Activated T-helper 1 cell treated with anti-CD3 and anti-CD28 coated beads, Interleukin-12 subunit alpha, Interleukin-12 subunit beta, Interleukin-2, Interleukin-4 antibody, amounts not matched to agents 30 ng/mL and 10 ng/mL and 1 ng/mL, durations not matched to agents 14 hours and 24 hours and 36 hours (primary cell): ENCODE measurements around the gene NAT14. TPM values are rescaled to one million over a fixed set of nuclear protein-coding genes. Genes with fewer than 3 reads are reported as not detected.

Experiments
- DNase-seq: peaks from one replicate; pipeline ENCODE4 v3.0.0; 2021; ENCODE audit warnings: low spot score
- H3K27ac Mint-ChIP-seq: one replicate; pipeline ENCODE4 v1.8.0; 2021; ENCODE audit warnings: mild to moderate bottlenecking, mixed read lengths
- H3K27me3 Mint-ChIP-seq: one replicate; pipeline ENCODE4 v1.8.0; 2022; ENCODE audit warnings: mild to moderate bottlenecking, moderate library complexity, mixed read lengths; ENCODE audit not compliant: insufficient read depth
- H3K36me3 Mint-ChIP-seq: one replicate; pipeline ENCODE4 v1.8.0; 2021; ENCODE audit warnings: low read depth, mixed read lengths
- H3K4me1 Mint-ChIP-seq: one replicate; pipeline ENCODE4 v1.8.0; 2021; ENCODE audit warnings: low read depth, mixed read lengths
- H3K4me3 Mint-ChIP-seq: one replicate; pipeline ENCODE4 v1.8.0; 2021; ENCODE audit warnings: mild to moderate bottlenecking, moderate library complexity, mixed read lengths
- H3K9me3 Mint-ChIP-seq: one replicate; pipeline ENCODE4 v1.8.0; 2021; ENCODE audit warnings: mixed read lengths
- intact Hi-C: fragments of 100-400 bp; cut with micrococcal nuclease; formaldehyde crosslinking; loops from one replicate; pipeline ENCODE4 v1.15.1; 2024
- total RNA-seq: library from RNA; stranded (reverse); gene quantifications from 2 replicates; pipeline ENCODE4 v1.2.3, GENCODE V29; 2022

The NAT14 gene
- total RNA-seq, 1 donor from 2014 or later, result 26.1 TPM

DNA sequence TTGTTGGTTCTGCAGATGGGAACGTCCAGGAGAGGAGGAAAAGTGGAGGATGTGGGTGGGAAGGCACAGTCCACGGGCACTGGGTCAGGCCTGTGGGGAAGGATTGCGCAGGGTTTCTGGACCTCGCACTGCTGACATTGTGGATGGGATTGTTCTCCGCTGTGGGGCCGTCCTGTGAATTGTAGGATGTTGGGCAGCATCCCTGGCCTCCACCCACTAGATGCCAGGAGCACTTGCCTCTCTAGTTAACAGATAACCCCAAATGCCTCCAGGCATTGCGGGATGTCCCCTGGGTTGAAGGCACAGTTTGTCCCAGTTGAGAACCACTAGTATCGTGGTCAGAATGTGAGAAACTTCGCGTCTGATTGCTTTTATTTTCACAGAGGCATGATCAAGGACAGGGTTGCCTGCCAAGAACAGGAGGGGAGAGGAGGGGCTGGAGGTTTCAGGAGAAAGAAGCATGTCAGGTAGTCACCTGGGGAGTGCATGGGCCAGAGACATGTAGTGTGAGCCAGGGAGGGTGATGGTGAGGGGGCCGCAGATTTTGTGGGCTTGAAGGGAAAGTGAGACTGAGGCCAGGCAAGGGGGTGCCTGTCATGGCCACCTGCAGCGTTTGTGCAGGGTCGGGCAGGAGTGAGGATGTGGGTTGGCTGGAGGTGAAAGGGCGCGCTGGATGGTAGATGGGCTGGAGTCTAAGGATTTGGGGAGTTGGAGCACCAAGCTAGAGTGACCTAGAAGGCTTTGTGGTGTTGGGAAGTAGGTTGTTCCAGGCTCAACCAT is 5.3 kb upstream of the NAT14 start:
- Mint-ChIP-seq H3K27me3 (no peaks in the 10 kb centered on the region), H3K4me1 (peaks cover 18% of the 10 kb centered on the region), H3K27ac (no peak overlapping the region), H3K4me3 (no peak overlapping the region), H3K9me3 (no peaks in the 10 kb centered on the region), H3K36me3 (no peaks in the 10 kb centered on the region)
- intact Hi-C loops, result loop anchor here (5.0 kb wide), 1 partner anchor 1088 kb away; the partner anchor contains the start of gene ZNF470
- DNase-seq, result no peak

- no peaks in the 10 kb centered on the region for H3K27me3 Mint-ChIP-seq
- no peaks in the 10 kb centered on the region for H3K36me3 Mint-ChIP-seq
- H3K27ac Mint-ChIP-seq, result no peak overlapping the region
- intact Hi-C loops, result no loop called here
- no peak for DNase-seq
- no peak overlapping the region for H3K4me3 Mint-ChIP-seq
- H3K9me3 Mint-ChIP-seq, result no peaks in the 10 kb centered on the region
- peaks cover 24% of the 10 kb centered on the region for H3K4me1 Mint-ChIP-seq
Measured at GRCh38 chr19:55481148-55481793, 3.7 kb upstream of the NAT14 start.

GRCh38 chr19:55481794-55482155 is 3.2 kb upstream of the NAT14 start:
- DNase-seq, result no peak

DNA sequence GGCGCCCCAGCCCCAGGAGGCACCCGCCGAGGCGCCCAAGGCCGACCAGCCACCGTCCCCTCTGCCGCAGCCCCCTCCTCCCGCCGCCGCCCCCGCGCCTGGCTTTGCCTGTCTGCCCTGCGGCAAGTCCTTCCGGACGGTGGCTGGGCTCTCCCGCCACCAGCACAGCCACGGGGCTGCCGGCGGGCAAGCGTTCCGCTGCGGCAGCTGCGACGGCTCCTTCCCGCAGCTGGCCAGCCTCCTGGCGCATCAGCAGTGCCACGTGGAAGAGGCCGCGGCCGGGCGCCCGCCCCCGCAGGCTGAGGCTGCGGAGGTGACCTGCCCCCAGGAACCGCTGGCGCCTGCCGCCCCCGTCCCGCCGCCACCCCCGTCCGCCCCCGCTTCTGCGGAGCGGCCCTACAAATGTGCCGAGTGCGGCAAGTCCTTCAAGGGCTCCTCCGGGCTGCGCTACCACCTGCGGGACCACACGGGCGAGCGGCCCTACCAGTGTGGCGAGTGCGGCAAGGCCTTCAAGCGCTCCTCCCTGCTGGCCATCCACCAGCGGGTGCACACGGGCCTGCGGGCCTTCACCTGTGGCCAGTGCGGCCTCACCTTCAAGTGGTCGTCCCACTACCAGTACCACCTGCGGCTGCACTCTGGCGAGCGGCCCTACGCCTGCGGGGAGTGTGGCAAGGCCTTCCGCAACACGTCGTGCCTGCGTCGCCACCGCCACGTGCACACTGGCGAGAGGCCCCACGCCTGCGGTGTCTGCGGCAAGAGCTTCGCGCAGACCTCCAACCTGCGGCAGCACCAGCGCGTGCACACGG is 2.6 kb upstream of the NAT14 start:
- intact Hi-C loops, result no loop called here
- Mint-ChIP-seq H3K27ac (no peak overlapping the region), H3K9me3 (no peaks in the 10 kb centered on the region), H3K4me1 (peaks cover 25% of the 10 kb centered on the region), H3K27me3 (no peaks in the 10 kb centered on the region), H3K36me3 (no peaks in the 10 kb centered on the region), H3K4me3 (no peak overlapping the region)
- no peak for DNase-seq

More at GRCh38 chr19:55481794-55482155, 3.2 kb upstream of the NAT14 start:
- no peak overlapping the region for H3K27ac Mint-ChIP-seq
- H3K9me3 Mint-ChIP-seq, result no peaks in the 10 kb centered on the region
- no peaks in the 10 kb centered on the region for H3K36me3 Mint-ChIP-seq
- H3K4me1 Mint-ChIP-seq, result peaks cover 24% of the 10 kb centered on the region
- intact Hi-C loops, result no loop called here
- H3K4me3 Mint-ChIP-seq, result no peak overlapping the region
- H3K27me3 Mint-ChIP-seq, result no peaks in the 10 kb centered on the region

DNA sequence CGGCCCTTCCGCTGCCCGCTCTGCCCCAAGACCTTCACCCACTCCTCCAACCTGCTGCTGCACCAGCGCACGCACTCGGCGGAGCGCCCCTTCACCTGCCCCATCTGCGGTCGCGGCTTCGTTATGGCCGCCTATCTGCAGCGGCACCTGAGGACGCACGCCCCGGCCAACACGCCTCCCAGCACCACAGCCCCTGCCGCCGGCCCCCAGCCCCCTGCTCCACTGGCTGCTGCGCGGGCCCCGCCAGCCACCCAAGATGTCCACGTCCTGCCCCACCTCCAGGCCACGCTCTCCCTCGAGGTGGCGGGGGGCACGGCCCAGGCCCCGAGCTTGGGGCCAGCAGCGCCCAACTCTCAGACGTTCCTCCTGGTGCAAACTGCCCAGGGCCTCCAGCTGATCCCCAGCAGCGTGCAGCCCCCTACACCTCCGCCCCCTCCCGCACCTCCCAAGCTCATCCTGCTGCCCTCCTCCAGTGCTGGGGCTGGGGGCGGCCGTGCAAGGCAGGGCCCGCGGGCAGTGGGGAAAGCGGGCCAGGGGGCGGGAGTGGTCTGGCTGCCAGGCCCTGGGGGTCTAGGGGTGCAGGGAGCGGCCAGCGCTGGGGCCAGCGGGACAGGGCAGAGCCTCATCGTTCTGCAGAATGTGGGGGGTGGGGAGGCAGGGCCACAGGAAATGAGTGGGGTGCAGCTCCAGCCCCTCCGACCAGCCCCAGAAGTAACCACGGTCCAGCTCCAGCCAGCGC is 1.9 kb upstream of the NAT14 start:
- H3K4me1 Mint-ChIP-seq, result peaks cover 22% of the 10 kb centered on the region
- no peak overlapping the region for H3K27ac Mint-ChIP-seq
- H3K4me3 Mint-ChIP-seq, result no peak overlapping the region

GRCh38 chr19:55483706-55484592 is 1.0 kb upstream of the NAT14 start:
- no peak for DNase-seq
- Mint-ChIP-seq H3K27me3 (no peaks in the 10 kb centered on the region), H3K4me1 (peaks cover 14% of the 10 kb centered on the region), H3K4me3 (peak overlapping the region; percentile 65), H3K27ac (no peak overlapping the region), H3K9me3 (no peaks in the 10 kb centered on the region), H3K36me3 (no peaks in the 10 kb centered on the region)
- intact Hi-C loops, result no loop called here

More for the DNA sequence above, 1.9 kb upstream of the NAT14 start:
- no peak for DNase-seq
- H3K36me3 Mint-ChIP-seq, result no peaks in the 10 kb centered on the region
- intact Hi-C loops, result no loop called here
- no peaks in the 10 kb centered on the region for H3K9me3 Mint-ChIP-seq
- no peaks in the 10 kb centered on the region for H3K27me3 Mint-ChIP-seq

- peak overlapping the region; percentile 80 for H3K4me3 Mint-ChIP-seq
- peaks cover 11% of the 10 kb centered on the region for H3K4me1 Mint-ChIP-seq
- intact Hi-C loops, result loop anchor here (1.0 kb wide), 2 partner anchors 9 to 24 kb away; partner anchors contain the start of genes ISOC2 and ZNF628
- peak overlapping the region; percentile 48 for H3K27ac Mint-ChIP-seq
- H3K9me3 Mint-ChIP-seq, result no peaks in the 10 kb centered on the region
- DNase-seq, result no peak
- no peaks in the 10 kb centered on the region for H3K36me3 Mint-ChIP-seq
- H3K27me3 Mint-ChIP-seq, result no peaks in the 10 kb centered on the region
Measured at GRCh38 chr19:55485439-55486011, 537 bp downstream of the NAT14 start.

DNA sequence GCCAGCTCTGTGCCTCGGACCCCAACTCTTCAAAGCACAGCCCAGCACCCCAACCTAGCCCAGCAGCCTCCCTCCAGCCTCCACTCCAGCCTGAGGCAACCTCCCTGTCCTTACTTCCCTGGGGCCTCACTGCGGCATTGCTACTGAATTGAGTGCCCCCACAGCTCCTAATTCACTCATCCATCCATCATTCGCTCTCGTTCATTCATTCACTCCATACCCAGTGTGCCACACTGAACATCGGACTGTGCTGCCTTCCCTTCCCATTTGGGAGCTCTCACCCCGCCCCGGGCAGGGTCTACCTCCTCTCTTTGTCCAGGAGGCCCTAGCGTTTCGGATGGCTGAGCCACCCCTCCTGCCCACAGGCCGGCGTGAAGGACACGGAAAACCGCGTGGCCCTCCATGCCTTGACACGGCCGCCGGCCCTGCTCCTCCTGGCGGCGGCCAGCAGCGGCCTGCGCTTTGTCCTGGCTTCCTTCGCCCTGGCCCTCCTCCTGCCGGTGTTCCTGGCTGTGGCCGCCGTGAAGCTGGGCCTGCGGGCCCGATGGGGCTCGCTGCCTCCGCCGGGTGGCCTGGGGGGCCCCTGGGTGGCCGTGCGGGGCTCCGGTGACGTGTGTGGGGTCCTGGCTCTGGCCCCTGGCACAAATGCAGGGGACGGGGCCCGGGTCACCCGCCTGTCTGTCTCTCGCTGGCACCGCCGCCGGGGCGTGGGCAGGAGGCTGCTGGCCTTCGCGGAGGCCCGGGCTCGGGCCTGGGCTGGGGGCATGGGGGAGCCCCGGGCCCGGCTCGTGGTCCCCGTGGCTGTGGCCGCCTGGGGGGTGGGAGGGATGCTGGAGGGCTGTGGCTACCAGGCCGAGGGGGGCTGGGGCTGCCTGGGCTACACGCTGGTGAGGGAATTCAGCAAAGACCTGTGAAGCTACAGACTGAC is 1.3 kb downstream of the NAT14 start:
- H3K27ac Mint-ChIP-seq, result peak overlapping the region; percentile 63
- H3K36me3 Mint-ChIP-seq, result no peaks in the 10 kb centered on the region
- no peaks in the 10 kb centered on the region for H3K9me3 Mint-ChIP-seq
- intact Hi-C loops, result no loop called here
- H3K4me1 Mint-ChIP-seq, result peaks cover 11% of the 10 kb centered on the region
- no peak for DNase-seq
- H3K27me3 Mint-ChIP-seq, result no peaks in the 10 kb centered on the region
- peak overlapping the region; percentile 80 for H3K4me3 Mint-ChIP-seq

GRCh38 chr19:55486971-55487923 is 2.3 kb downstream of the NAT14 start:
- intact Hi-C loops, result no loop called here
- peak overlapping the region; percentile 54 for H3K4me3 Mint-ChIP-seq
- H3K36me3 Mint-ChIP-seq, result no peaks in the 10 kb centered on the region
- DNase-seq, result no peak
- H3K27me3 Mint-ChIP-seq, result peaks cover 2% of the 10 kb centered on the region
- no peaks in the 10 kb centered on the region for H3K9me3 Mint-ChIP-seq
- H3K27ac Mint-ChIP-seq, result peak overlapping the region; percentile 66
- peaks cover 11% of the 10 kb centered on the region for H3K4me1 Mint-ChIP-seq
